ENCODE measurements around the gene RAB44.

- TF ChIP-seq, protein P1, sequence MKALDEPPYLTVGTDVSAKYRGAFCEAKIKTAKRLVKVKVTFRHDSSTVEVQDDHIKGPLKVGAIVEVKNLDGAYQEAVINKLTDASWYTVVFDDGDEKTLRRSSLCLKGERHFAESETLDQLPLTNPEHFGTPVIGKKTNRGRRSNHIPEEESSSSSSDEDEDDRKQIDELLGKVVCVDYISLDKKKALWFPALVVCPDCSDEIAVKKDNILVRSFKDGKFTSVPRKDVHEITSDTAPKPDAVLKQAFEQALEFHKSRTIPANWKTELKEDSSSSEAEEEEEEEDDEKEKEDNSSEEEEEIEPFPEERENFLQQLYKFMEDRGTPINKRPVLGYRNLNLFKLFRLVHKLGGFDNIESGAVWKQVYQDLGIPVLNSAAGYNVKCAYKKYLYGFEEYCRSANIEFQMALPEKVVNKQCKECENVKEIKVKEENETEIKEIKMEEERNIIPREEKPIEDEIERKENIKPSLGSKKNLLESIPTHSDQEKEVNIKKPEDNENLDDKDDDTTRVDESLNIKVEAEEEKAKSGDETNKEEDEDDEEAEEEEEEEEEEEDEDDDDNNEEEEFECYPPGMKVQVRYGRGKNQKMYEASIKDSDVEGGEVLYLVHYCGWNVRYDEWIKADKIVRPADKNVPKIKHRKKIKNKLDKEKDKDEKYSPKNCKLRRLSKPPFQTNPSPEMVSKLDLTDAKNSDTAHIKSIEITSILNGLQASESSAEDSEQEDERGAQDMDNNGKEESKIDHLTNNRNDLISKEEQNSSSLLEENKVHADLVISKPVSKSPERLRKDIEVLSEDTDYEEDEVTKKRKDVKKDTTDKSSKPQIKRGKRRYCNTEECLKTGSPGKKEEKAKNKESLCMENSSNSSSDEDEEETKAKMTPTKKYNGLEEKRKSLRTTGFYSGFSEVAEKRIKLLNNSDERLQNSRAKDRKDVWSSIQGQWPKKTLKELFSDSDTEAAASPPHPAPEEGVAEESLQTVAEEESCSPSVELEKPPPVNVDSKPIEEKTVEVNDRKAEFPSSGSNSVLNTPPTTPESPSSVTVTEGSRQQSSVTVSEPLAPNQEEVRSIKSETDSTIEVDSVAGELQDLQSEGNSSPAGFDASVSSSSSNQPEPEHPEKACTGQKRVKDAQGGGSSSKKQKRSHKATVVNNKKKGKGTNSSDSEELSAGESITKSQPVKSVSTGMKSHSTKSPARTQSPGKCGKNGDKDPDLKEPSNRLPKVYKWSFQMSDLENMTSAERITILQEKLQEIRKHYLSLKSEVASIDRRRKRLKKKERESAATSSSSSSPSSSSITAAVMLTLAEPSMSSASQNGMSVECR (CRISPR knock-in tag; IDR thresholded peaks at IDR 0.05): no peak
- TF ChIP-seq KAT7 (CRISPR knock-in tag; IDR thresholded peaks at IDR 0.05; ENCODE audit: borderline replicate concordance) (no peak), CREM (IDR thresholded peaks at IDR 0.05; ENCODE audit: low read depth) (peak; percentile 57)
- TF ChIP-seq, protein P2, sequence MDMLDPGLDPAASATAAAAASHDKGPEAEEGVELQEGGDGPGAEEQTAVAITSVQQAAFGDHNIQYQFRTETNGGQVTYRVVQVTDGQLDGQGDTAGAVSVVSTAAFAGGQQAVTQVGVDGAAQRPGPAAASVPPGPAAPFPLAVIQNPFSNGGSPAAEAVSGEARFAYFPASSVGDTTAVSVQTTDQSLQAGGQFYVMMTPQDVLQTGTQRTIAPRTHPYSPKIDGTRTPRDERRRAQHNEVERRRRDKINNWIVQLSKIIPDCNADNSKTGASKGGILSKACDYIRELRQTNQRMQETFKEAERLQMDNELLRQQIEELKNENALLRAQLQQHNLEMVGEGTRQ (CRISPR knock-in tag; IDR thresholded peaks at IDR 0.05): no peak
Measured at GRCh38 chr6:36666826-36667591, 30.6 kb upstream of the RAB44 start.

Data from K562 (cell line).